ENCODE results near the gene KRT71. TPM values are rescaled to one million over a fixed set of nuclear protein-coding genes. Genes with fewer than 3 reads are reported as not detected.
A peak's percentile ranks its signal among the peaks of the same experiment; 100 is the strongest.

The KRT71 gene
- total RNA-seq, 2 experiments from 2014 or later = not detected

DNA sequence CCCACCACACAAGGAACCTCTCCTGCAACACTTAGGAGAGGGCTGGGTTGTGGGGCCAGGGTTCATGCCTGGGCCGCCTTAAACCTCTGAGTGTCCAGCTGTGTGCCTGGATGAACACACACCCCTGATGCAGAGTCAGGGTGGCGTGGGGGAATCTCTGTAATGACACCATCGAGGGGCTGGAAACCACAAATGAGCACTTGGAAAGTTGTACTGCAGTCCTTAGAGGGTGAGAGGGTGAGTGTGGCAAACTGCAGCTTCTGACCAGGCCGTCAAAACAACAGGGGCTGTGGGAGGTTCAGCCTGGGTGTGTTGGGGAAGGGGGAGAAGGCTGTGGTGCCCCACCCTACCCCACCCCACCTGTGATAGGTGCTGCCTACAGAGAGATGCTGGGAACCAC is 20.3 kb downstream of the KRT71 start:
- no peaks in the 10 kb centered on the region for H3K9me3 Mint-ChIP-seq
- no peaks in the 10 kb centered on the region for H3K4me1 Mint-ChIP-seq (ENCODE audit: low read depth)
- DNase-seq (no peak), ATAC-seq (ENCODE audit: poor library complexity) (no peak)
- no peaks in the 10 kb centered on the region for H3K36me3 ChIP-seq (ENCODE audit: insufficient read depth, low read length)
- H3K27ac Mint-ChIP-seq = no peak overlapping the region
- no peak for TF ChIP-seq CTCF (IDR thresholded peaks at IDR 0.05)
- no peaks in the 10 kb centered on the region for H3K36me3 Mint-ChIP-seq (ENCODE audit: low read depth)
- ChIA-PET CTCF (no interaction called here), POLR2A (no interaction called here)
- no peaks in the 10 kb centered on the region for H3K4me1 ChIP-seq (ENCODE audit: insufficient read depth, low read length)
- no peak overlapping the region for H3K4me3 ChIP-seq (ENCODE audit: low read length)
- intact Hi-C loops (cut with DNase I, micrococcal nuclease) = no loop called here
- no peaks in the 10 kb centered on the region for H3K27me3 Mint-ChIP-seq
- no peak overlapping the region for H3K4me3 Mint-ChIP-seq
- H3K27ac ChIP-seq (ENCODE audit: low read depth in 1 of 2, low read length in 2 of 2) = no peak overlapping the region
- H3K27me3 ChIP-seq (ENCODE audit: control insufficient read depth in 1 of 2, insufficient read depth in 2 of 2, low read length in 2 of 2) = no peaks in the 10 kb centered on the region
- no peaks in the 10 kb centered on the region for H3K9me3 ChIP-seq (ENCODE audit: control insufficient read depth in 1 of 2, insufficient read depth in 1 of 2, low read length in 2 of 2)

DNA sequence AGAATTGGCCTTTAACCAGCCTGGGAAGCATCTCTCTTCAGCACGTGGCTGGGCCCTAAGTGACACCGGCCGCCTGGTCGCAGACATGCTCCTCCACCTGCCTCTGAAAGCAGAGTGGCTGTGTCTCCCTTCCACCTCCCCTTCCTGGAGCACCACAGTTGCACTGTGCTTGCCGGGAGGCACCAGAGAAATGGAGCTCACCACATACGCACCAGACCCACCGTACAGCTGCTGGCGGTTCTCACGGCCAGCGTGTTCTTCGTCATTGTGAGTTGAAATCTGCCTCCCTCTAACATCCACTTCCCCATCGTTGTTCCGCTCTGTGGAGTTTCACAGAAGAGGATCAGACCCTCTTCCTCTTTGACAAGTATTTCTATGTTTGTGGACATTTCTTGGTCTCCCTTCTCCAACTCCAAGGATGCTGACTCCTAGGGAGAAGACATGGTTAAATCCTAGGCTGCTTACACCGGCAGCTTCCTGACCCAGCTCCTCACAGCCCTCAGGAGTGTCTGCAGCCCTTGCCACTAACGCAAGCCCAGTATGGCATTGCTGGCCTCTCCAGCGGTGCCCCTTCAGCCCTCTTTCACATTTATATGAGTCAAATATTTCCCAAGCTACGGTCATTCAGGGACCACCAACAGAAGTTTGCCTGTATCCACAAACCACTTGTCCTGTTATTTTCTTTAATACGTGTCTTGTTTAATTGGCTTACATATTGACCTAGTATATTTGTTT is 21.2 kb downstream of the KRT71 start:
- H3K27ac Mint-ChIP-seq = no peak overlapping the region
- ChIA-PET POLR2A (interaction anchor here (1.2 kb wide), 1 partner anchor 10 kb away, joined by 3 read pairs; no protein-coding TSS in a partner anchor), CTCF (no interaction called here)

DNA sequence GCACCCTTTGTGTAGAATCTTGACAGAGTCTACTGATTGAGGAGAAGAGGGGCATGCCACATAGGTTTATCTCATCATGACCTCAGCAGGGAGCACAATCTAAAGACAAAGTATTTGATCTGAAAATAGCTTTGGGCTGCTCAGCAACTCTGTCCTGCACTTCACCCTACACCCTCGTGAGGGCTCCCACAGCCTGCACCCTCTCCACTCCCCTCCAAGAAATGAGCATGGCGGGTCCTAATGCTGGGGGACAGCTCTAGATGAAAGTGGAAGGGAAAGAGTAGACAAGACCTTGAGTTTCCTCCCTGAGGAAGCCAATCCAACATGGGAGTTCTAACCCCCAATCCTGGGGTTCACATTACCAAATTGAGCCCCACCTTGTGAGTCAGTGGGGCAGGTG is 22.0 kb downstream of the KRT71 start:
- ATAC-seq (ENCODE audit: poor library complexity) (no peak), DNase-seq (no peak)
- Histone ChIP-seq H3K4me1 (ENCODE audit: insufficient read depth, low read length) (peaks cover 2% of the 10 kb centered on the region), H3K9me3 (ENCODE audit: control insufficient read depth in 1 of 2, insufficient read depth in 1 of 2, low read length in 2 of 2) (no peaks in the 10 kb centered on the region), H3K36me3 (ENCODE audit: insufficient read depth, low read length) (no peaks in the 10 kb centered on the region), H3K27ac (ENCODE audit: low read depth in 1 of 2, low read length in 2 of 2) (no peak overlapping the region), H3K4me3 (ENCODE audit: low read length) (no peak overlapping the region), H3K27me3 (ENCODE audit: control insufficient read depth in 1 of 2, insufficient read depth in 2 of 2, low read length in 2 of 2) (no peaks in the 10 kb centered on the region)
- Mint-ChIP-seq H3K4me3 (no peak overlapping the region), H3K4me1 (ENCODE audit: low read depth) (no peaks in the 10 kb centered on the region), H3K36me3 (ENCODE audit: low read depth) (no peaks in the 10 kb centered on the region), H3K9me3 (no peaks in the 10 kb centered on the region), H3K27ac (no peak overlapping the region), H3K27me3 (no peaks in the 10 kb centered on the region)
- POLR2A ChIA-PET = interaction anchor here (1.2 kb wide), 1 partner anchor 10 kb away, joined by 3 read pairs; no protein-coding TSS in a partner anchor
- TF ChIP-seq CTCF (IDR thresholded peaks at IDR 0.05) = no peak
- CTCF ChIA-PET = no interaction called here
- intact Hi-C loops (cut with DNase I, micrococcal nuclease) = no loop called here

More for the DNA sequence above, 21.2 kb downstream of the KRT71 start:
- no peak for TF ChIP-seq CTCF (IDR thresholded peaks at IDR 0.05)
- H3K4me3 Mint-ChIP-seq = no peak overlapping the region
- no peaks in the 10 kb centered on the region for H3K36me3 ChIP-seq (ENCODE audit: insufficient read depth, low read length)
- H3K27ac ChIP-seq (ENCODE audit: low read depth in 1 of 2, low read length in 2 of 2) = no peak overlapping the region
- no peaks in the 10 kb centered on the region for H3K9me3 ChIP-seq (ENCODE audit: control insufficient read depth in 1 of 2, insufficient read depth in 1 of 2, low read length in 2 of 2)
- no peaks in the 10 kb centered on the region for H3K27me3 Mint-ChIP-seq
- H3K4me1 ChIP-seq (ENCODE audit: insufficient read depth, low read length) = peaks cover under 1% of the 10 kb centered on the region
- H3K4me1 Mint-ChIP-seq (ENCODE audit: low read depth) = no peaks in the 10 kb centered on the region
- H3K4me3 ChIP-seq (ENCODE audit: low read length) = no peak overlapping the region
- peak in 3 of 14 experiments; percentile 16 to 38 (median 37) for DNase-seq
- no peaks in the 10 kb centered on the region for H3K9me3 Mint-ChIP-seq
- H3K36me3 Mint-ChIP-seq (ENCODE audit: low read depth) = no peaks in the 10 kb centered on the region
- H3K27me3 ChIP-seq (ENCODE audit: control insufficient read depth in 1 of 2, insufficient read depth in 2 of 2, low read length in 2 of 2) = no peaks in the 10 kb centered on the region
- no peak for ATAC-seq (ENCODE audit: poor library complexity)
- intact Hi-C loops (cut with DNase I, micrococcal nuclease) = no loop called here

Data from CD4-positive, alpha-beta T cell (primary cell).